ENCODE data around the gene ABTB2. TPM values are rescaled to one million over a fixed set of nuclear protein-coding genes. Genes with fewer than 3 reads are reported as not detected.
A peak's percentile ranks its signal among the peaks of the same experiment; 100 is the strongest.

Gene ABTB2
- total RNA-seq, 1 experiment from 2014 or later = 4.0 TPM

DNA sequence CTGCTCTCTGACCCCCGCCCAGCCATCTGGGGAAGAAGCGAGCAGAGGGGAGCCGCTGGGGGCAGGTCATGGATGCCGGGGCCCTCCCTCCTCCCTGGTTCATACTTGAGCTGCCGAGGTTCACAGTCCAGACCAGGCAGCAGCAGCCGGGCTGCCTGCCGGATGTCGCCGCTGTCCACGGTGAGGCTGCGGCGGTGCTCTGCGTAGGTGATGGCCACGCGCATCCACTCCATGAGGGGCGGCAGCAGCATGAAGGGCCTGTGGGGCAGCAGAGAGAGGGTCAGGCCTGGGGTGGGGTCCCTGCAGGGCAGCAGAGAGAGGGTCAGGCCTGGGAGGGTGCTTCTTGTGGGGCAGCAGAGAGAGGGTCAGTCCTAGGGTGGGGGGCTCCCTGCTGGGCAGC lies 184.8 kb downstream of the ABTB2 start:
- DNase-seq (ENCODE audit: low read depth) = no peak

DNA sequence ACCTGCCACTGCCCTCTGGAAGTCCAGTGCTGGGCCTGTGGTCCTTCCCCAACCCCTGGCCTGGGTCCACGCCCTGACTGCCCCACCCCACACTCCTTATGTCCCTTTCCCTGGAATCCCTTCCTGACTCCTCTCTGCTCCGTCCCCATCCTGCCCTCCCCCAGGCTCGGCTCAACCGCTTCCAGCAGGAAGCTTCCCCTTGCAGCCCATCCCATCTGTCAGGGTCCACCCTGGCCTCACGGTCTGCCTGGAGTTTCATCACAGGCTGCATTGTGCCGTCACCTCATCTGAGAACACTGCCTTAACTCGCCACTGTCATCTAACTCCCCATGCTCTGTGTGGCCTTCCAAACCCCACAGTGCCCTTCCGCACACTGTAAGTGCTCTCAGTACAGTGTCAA lies 188.1 kb downstream of the ABTB2 start:
- DNase-seq (ENCODE audit: low read depth) = no peak

GRCh38 chr11:34168642-34169420 lies 189.0 kb downstream of the ABTB2 start:
- no peak for DNase-seq (ENCODE audit: low read depth)

GRCh38 chr11:34167961-34168360 lies 189.8 kb downstream of the ABTB2 start:
- no peak for DNase-seq (ENCODE audit: low read depth)

DNA sequence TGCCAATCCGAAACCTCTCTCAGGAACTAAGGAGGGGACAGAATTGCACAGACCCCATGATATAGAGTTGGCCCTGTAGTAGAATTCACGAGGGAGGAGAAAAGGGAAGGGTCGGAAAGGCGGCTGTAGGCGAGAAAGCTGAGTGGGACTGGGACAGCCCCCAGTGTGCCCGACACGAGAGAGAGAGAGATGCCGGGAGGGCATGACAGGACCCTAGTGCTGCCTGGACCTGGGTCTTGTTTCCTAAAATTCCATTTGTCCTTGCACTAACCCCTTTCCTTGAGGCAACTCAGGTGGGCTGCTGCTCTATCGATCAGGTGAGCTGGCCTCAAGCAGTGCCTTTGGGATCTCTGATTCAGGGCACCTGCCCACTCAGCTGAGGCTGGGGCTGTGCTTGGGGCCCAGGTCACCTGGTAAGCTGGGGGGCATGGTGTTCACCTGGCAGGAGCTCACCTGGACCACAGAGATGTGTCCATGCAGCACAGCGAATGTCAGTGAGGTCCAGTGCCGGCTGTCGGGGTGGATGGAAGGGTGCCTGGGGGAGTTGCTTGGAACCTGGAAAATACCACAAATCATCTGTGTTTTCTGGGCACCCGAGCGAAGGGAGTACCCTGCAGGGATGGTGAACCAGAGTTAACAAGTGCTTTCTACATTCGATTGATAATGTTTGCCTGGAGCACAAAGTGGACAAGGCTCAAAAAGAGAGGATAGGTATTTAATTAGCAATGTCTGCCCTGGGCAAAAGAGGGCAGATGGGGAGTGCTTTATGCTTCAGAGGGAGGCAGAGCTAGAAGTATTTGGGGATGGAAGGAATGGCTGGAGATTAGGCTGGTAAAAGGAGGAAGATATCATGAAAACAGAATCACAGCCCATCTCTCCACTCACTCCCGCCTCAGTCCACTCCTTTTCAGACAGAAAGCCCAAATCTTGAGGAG lies 190.7 kb downstream of the ABTB2 start:
- DNase-seq (ENCODE audit: low read depth) = no peak

- DNase-seq (ENCODE audit: low read depth) = peak; percentile 23
Observed at GRCh38 chr11:34165786-34166555, 191.8 kb downstream of the ABTB2 start.

GRCh38 chr11:34165121-34165520 lies 192.7 kb downstream of the ABTB2 start:
- DNase-seq (ENCODE audit: low read depth) = no peak

DNA sequence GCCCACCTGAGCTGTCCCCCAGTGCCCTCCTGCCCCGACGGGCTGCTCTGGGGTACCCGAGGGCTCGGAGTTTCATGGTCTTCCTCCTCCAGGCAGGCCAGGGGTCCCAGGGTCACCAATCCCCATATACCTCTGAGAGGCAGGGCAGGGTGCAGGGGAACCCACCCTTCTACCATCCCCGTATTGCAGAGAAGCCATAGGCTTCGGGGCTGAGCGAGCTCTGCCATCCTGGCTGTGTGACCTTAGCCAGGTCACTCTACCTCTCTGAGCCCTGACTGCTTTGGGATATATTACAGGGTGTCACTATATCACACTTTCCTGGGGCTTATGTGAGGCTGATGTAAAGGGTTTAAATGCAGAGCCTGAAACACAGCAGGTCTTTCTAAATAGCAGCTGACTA lies 195.0 kb downstream of the ABTB2 start:
- DNase-seq (ENCODE audit: low read depth) = no peak

- DNase-seq (ENCODE audit: low read depth) = no peak
Observed at GRCh38 chr11:34162493-34162820, 195.4 kb downstream of the ABTB2 start.

DNA sequence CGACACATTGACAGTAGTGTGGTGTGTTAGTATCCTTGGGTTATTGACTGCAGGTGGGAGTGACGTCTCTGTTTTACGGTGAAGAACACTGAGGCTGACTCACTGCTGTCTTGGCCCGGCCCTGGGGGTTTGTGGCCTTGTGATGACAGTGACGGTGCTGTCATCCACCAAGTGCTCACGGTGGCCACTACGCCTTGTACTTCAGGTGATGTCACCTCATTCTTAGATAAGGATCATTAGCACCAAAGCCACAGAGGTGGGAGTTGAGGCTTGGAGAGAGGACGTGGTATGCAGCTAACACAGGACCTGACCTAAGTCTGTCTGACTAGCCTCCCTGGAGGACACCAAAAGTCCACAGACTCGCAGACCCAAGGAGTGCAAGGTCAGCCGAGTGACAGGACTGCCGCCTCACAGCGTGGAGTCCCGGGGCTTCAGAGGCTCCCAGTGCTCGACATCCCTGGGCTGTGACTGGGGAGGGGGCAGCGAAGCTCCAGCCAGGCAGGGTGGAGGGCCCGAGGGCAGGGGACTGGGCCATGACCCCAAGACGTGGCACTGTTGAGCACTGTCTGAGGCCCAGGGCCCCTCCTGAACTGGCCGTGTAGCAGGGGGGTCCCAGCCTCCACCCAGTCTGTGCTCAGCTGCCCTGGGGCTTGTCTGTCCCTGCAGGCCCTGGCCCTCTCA lies 195.9 kb downstream of the ABTB2 start:
- DNase-seq (ENCODE audit: low read depth) = no peak

DNA sequence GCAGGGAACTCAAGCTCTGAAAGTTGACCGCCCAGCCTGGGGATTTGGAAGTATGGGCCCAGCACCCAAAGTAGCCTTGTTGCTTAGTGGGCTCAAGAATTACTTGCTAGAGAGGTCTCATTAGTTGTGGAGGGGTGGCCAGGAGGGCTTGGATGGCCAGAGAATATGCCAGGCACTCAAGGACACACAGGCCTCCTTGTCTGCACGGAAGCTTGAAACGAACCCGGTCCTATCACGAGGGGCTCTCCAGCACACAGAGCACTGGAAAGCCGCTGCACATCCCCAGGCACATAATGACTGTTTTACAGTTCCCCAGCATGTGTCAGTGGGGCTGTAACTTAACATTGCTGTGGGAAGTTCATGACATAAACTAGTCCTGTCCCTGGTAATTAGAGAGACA lies 196.4 kb downstream of the ABTB2 start:
- no peak for DNase-seq (ENCODE audit: low read depth)

GRCh38 chr11:34160791-34161190 lies 197.0 kb downstream of the ABTB2 start:
- DNase-seq (ENCODE audit: low read depth) = no peak

DNA sequence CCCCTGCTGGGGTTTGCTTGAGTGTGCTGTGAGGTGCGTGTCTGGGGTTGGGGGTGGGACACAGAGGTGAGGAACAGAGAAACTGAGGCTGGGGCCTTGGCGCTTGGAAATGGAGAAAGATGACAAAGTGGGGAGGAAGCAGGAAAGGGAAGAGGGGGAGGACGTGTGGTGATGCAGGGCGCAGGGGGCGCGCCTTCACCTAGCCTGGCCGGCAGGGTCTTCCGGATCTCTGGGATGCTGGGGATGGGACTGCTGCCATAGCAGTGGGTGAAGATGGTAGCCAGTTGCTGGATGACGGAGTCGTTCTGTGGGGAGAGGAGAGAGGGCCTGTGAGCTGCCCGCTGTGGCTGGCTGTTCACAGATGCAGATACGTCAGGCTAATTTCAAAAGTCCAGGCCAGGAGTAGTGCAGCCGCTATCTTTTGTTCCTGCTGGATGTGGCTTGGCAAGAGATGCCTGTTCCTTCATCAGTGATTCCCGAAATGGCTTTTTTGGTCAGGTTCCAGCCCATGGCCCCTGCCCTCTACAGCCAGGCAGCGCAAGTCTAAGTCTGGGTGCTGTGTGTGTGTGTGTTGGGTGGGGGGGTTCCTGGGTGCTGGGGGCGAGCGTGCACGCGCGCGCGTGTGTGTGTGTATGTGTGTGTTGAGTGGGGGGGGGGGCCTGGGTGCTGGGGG lies 197.6 kb downstream of the ABTB2 start:
- no peak for DNase-seq (ENCODE audit: low read depth)

GRCh38 chr11:34158661-34159060 lies 199.1 kb downstream of the ABTB2 start:
- DNase-seq (ENCODE audit: low read depth) = no peak

- no peak for DNase-seq (ENCODE audit: low read depth)
Observed at GRCh38 chr11:34157163-34157562, 200.6 kb downstream of the ABTB2 start.

DNA sequence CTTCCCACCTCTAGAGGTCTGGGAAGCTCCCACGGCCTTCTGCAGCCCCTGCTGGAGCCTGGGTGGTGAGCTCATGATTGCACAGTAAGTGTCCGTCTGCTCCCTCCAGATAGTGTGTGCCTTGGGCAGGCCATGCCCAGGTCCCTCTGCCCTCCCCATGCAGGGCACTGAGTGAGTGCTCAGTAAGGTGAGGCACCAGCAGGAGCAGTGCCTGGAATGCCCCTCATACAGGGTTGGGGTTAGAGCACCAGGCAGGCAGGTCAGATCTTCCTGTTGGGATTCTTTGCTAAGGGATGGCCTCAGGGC lies 202.1 kb downstream of the ABTB2 start:
- no peak for DNase-seq (ENCODE audit: low read depth)

GRCh38 chr11:34155057-34155756 lies 202.6 kb downstream of the ABTB2 start:
- no peak for DNase-seq (ENCODE audit: low read depth)

DNA sequence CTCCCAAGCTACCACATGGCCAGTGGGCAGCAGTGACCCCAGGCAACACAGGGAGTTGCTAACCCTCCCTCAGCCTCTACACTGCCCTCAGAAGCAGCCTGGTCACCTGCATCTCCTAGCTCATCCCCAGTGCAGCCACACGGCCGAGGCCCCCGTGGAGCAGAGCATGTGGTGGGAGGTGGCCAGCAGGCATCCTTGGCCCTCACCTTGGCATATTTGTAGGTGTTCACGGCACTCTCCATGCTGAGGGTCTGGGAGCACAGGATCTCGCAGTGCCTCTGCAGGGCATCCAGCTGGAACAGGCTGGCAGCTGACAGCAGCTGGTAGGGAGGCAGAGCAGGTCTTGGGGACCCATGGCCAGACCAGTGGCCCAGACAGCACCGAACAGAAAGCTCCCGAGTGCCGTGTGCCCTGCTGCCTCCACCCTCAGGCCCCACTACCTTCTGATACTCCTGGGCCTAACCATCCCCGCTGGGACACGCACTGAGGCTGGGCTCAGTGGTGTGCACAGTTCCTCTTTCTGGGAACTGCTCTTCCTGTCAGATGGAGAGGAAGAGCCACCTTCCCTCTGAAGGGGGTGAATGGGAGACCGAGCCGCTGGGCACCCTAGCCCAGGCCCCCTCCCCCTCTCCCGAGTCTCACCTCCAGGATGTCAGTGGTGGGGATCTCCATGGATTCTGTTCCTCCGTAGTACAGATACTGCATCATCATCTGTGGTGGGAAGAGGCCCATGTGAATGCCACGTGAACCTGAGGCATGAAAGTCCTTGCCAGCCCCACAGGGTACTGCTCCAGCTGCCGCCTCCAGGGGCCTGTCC lies 203.5 kb downstream of the ABTB2 start:
- DNase-seq (ENCODE audit: low read depth) = no peak

Data from HT1080 (cell line).